Mucosa of stomach (tissue), 1 donor: ENCODE data around the gene EPB41L3.

Experiments used
- H3K27me3 ChIP-seq: one replicate; pipeline ENCODE4 v1.7.0; 2013; ENCODE audit warnings: mild to moderate bottlenecking, low read length; ENCODE audit not compliant: control insufficient read depth, insufficient read depth
- H3K36me3 ChIP-seq: one replicate; pipeline ENCODE4 v1.7.0; 2013; ENCODE audit warnings: low read length; ENCODE audit not compliant: control insufficient read depth, insufficient read depth
- H3K4me1 ChIP-seq: one replicate; pipeline ENCODE4 v1.7.0; 2013; ENCODE audit warnings: mild to moderate bottlenecking, low read length; ENCODE audit not compliant: control insufficient read depth, insufficient read depth
- H3K4me3 ChIP-seq: one replicate; pipeline ENCODE4 v1.7.0; 2013; ENCODE audit warnings: low read length
- H3K9ac ChIP-seq: one replicate; pipeline ENCODE4 v1.7.0; 2013; ENCODE audit warnings: mild to moderate bottlenecking, low read length, moderate library complexity
- H3K9me3 ChIP-seq: one replicate; pipeline ENCODE4 v1.7.0; 2013; ENCODE audit warnings: mild to moderate bottlenecking, low read length, moderate library complexity; ENCODE audit not compliant: control insufficient read depth
- donor health status: Pancreatic carcinoma.

EPB41L3 gene

DNA sequence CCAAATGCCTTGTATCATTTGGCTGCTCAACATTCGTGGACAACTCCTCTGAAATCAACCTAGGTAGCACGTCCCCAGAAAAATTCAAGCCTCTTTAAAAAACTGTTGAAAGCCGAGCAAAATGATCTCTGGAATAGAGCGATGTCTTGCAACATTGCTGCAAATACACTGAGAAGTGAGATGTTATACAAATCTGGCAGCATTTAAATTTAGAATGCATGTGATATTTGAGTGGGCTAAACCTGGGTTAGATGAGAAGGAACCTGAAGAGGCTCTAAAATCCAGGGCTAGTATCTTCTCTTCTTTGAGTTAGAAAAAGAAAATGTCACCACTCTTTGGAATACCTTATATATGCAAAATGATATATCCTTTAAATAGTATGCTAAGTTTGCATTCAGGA, 166.8 kb downstream of the EPB41L3 start:
- no peak overlapping the region for H3K9ac ChIP-seq
- H3K9me3 ChIP-seq: no peaks in the 10 kb centered on the region
- no peaks in the 10 kb centered on the region for H3K36me3 ChIP-seq
- no peaks in the 10 kb centered on the region for H3K27me3 ChIP-seq
- no peaks in the 10 kb centered on the region for H3K4me1 ChIP-seq
- no peak overlapping the region for H3K4me3 ChIP-seq

GRCh38 chr18:5370332-5370731, 173.5 kb downstream of the EPB41L3 start:
- Histone ChIP-seq H3K36me3 (no peaks in the 10 kb centered on the region), H3K4me1 (no peaks in the 10 kb centered on the region), H3K9me3 (no peaks in the 10 kb centered on the region), H3K4me3 (no peak overlapping the region), H3K27me3 (no peaks in the 10 kb centered on the region), H3K9ac (no peak overlapping the region)

GRCh38 chr18:5369513-5369912, 174.3 kb downstream of the EPB41L3 start:
- Histone ChIP-seq H3K27me3 (no peaks in the 10 kb centered on the region), H3K4me3 (no peak overlapping the region), H3K9me3 (no peaks in the 10 kb centered on the region), H3K36me3 (no peaks in the 10 kb centered on the region), H3K4me1 (no peaks in the 10 kb centered on the region), H3K9ac (no peak overlapping the region)

DNA sequence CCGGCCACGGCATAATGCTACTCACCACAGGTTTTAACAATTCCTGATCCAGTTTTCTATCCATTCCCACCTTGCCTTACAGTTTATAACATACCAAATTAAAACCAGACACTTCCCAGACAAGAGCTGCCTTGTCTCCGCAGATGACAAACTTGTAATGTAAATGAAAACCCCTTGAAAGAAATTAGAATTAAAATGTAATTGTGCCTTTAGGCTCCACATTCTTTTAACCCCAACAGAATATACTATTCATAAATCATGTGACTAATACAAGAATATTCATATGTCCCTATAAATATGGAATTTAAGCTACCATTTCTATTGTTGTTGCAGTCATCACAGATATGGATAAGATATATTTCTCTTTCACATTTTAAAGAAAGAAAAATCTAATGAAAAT, 178.4 kb downstream of the EPB41L3 start:
- Histone ChIP-seq H3K9me3 (no peaks in the 10 kb centered on the region), H3K4me3 (no peak overlapping the region), H3K9ac (no peak overlapping the region), H3K4me1 (no peaks in the 10 kb centered on the region), H3K27me3 (no peaks in the 10 kb centered on the region), H3K36me3 (no peaks in the 10 kb centered on the region)

DNA sequence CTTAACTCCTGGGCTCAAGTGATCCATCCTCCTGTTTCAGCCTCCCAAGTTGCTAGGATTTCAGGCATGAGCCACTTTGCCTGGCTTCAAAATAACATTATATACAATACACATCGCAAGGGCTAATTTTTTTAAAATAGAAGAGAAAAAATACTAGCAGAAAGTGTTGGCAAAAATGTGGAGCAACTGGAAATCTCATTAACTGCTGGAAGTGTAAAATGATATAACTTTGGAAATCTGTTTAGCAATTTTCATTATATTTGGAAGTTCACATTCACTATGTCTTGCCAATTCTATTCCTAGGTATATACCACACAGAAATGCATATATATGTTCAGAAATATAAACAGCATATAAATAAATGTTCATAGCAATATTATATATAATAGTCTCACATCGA, 193.2 kb downstream of the EPB41L3 start:
- Histone ChIP-seq H3K9ac (no peak overlapping the region), H3K9me3 (no peaks in the 10 kb centered on the region), H3K36me3 (no peaks in the 10 kb centered on the region), H3K4me1 (no peaks in the 10 kb centered on the region), H3K27me3 (no peaks in the 10 kb centered on the region), H3K4me3 (no peak overlapping the region)
